Skeletal muscle satellite cell (primary cell): Measurements from ENCODE around the gene ORMDL2.

Source experiments
- H3K27me3 ChIP-seq: 2 replicates; pipeline ENCODE4 v1.7.0; 2013; ENCODE audit warnings: low read length; ENCODE audit not compliant: control insufficient read depth, insufficient read depth
- H3K36me3 ChIP-seq: 2 replicates; pipeline ENCODE4 v1.7.0; 2013; ENCODE audit warnings: mild to moderate bottlenecking, control low read depth, low read length; ENCODE audit not compliant: insufficient read depth
- H3K4me1 ChIP-seq: 2 replicates; pipeline ENCODE4 v1.7.0; 2013; ENCODE audit warnings: low read length; ENCODE audit not compliant: control insufficient read depth, insufficient read depth
- H3K4me2 ChIP-seq: 2 replicates; pipeline ENCODE4 v1.7.0; 2013; ENCODE audit warnings: mild to moderate bottlenecking, low read length
- H3K4me3 ChIP-seq: 2 replicates; pipeline ENCODE4 v1.7.0; 2013; ENCODE audit warnings: low read length
- H3K9ac ChIP-seq: 2 replicates; pipeline ENCODE4 v1.7.0; 2013; ENCODE audit warnings: mild to moderate bottlenecking, low read depth, low read length, moderate library complexity
- H3K9me3 ChIP-seq: replicated peaks from 2 replicates; pipeline ENCODE4 v1.7.0; 2013; ENCODE audit warnings: mild to moderate bottlenecking, control low read depth, low read length

Gene ORMDL2

DNA sequence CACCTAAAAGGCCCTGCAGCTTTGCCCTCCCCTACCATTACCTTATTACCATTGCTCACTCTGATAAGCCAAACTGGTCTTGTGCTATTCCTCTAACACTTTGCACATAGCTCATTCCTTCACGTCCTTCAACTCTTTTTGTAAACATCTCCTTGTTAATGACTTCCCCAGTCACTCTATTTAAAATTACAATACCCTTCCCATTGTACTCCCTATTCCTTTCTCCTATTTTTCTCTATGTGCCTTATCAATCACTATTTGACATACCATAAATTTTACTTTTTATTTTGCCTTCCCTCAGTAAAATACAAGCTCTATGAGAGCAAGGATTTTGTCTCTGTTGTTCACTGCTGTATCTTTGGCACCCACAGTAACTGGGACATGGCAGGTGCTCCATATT is 5.8 kb upstream of the ORMDL2 start:
- peaks cover 14% of the 10 kb centered on the region for H3K4me1 ChIP-seq
- no peak overlapping the region for H3K4me3 ChIP-seq
- H3K27me3 ChIP-seq = no peaks in the 10 kb centered on the region
- no peak overlapping the region for H3K4me2 ChIP-seq
- no peak overlapping the region for H3K9ac ChIP-seq
- H3K36me3 ChIP-seq = peaks cover 39% of the 10 kb centered on the region
- H3K9me3 ChIP-seq = no peaks in the 10 kb centered on the region

DNA sequence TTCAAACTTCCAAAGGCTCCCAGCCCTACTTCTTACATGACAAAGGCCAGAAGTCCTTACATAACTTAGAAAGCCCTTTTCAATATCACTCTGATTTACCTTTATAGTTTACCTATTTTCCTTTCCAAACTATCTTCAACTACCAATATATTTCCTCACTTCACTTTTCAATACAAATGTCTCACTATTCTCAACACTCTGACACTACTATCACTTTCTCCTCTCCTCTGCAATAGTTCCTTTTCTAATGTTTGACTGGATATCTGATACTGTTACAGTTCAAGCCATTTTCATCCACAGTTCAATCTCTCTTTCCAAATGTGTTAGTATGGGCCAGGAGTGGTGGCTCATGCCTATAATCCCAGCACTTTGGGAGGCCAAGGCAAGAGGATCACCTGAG is 3.6 kb upstream of the ORMDL2 start:
- Histone ChIP-seq H3K4me1 (peaks cover 22% of the 10 kb centered on the region), H3K4me3 (no peak overlapping the region)

DNA sequence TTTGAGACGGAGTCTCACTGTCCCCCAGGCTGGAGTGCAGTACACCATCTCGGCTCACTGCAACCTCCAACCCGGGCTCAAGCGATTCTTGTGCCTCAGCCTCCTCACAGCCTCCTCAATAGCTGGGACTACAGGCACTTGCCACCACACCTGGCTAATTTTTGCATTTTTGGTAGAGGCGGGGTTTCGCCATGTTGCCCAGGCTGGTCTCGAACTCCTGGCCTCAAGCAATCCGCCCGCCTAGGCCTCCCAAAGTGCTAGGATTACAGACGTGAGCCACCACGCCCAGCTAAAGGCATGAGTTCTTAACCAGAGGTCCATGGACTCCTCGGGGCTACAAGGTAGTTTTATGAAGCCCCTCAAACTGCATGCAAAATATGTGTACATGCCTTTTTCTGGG is 2.4 kb upstream of the ORMDL2 start:
- Histone ChIP-seq H3K4me3 (peak overlapping the region; percentile 85), H3K36me3 (peaks cover 41% of the 10 kb centered on the region), H3K9ac (peak overlapping the region; percentile 90), H3K4me2 (peak overlapping the region; percentile 83), H3K9me3 (no peaks in the 10 kb centered on the region), H3K27me3 (no peaks in the 10 kb centered on the region), H3K4me1 (peaks cover 19% of the 10 kb centered on the region)

More for the DNA sequence above, 3.6 kb upstream of the ORMDL2 start:
- Histone ChIP-seq H3K27me3 (no peaks in the 10 kb centered on the region), H3K4me2 (no peak overlapping the region), H3K9ac (no peak overlapping the region), H3K36me3 (peaks cover 35% of the 10 kb centered on the region), H3K9me3 (no peaks in the 10 kb centered on the region)

DNA sequence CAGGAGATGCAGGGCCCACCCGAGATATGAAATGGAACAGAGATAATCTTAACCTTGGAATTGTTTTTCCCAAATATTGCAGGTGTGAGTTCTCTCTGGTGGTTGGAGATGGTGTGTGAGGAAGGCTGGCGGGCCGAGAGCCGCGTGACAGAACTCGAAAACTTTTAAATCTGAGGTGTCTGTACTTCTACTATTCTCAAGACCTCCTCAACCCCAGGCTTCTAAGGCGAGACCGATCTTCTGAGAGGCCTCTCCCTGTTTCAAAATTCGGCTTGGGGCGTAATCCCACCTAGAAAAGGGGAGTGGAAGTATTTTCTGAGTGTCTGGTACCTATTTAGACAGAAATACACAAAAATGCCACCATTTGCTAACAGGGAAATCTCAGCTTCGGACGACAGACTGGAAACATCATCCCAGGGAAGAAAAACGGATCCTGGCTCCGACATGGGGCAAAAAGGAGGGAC is 928 bp upstream of the ORMDL2 start:
- Histone ChIP-seq H3K4me3 (peak overlapping the region; percentile 85), H3K9me3 (no peaks in the 10 kb centered on the region), H3K36me3 (peaks cover 49% of the 10 kb centered on the region), H3K4me1 (peaks cover 19% of the 10 kb centered on the region), H3K27me3 (no peaks in the 10 kb centered on the region), H3K9ac (peak overlapping the region; percentile 90), H3K4me2 (peak overlapping the region; percentile 83)

DNA sequence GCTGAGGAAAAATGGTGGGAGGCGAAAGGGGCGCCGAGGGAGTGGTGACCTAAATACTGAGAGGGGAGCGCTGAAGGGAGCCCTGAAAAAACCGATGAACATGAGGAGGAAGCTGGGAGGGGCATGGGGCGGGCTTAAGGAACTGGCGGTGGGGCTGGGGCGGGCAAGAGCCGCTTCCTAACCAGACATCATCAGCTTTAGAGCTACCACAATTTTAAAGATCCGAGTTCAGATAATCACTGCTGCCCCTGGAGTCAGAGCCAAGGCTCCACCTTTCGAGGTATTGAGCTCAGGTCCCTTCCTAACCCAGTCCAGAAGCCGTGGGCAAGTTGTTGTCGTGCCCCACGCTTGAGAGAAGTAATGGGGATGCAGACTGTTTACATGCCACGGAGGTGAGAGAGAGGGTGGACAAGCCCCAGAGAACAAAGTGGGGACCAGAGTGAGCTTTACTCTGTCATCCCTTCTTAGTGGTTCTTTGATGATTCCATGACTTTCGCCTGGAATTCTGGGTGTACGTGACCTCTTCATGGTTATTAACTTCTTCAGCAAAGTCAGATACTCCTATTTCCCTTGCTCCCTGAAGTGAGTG is 393 bp downstream of the ORMDL2 start:
- H3K4me2 ChIP-seq = peak overlapping the region; percentile 93
- H3K27me3 ChIP-seq = no peaks in the 10 kb centered on the region
- peaks cover 19% of the 10 kb centered on the region for H3K4me1 ChIP-seq
- H3K4me3 ChIP-seq = peak overlapping the region; percentile 82
- peaks cover 59% of the 10 kb centered on the region for H3K36me3 ChIP-seq
- no peaks in the 10 kb centered on the region for H3K9me3 ChIP-seq
- peak overlapping the region; percentile 87 for H3K9ac ChIP-seq

DNA sequence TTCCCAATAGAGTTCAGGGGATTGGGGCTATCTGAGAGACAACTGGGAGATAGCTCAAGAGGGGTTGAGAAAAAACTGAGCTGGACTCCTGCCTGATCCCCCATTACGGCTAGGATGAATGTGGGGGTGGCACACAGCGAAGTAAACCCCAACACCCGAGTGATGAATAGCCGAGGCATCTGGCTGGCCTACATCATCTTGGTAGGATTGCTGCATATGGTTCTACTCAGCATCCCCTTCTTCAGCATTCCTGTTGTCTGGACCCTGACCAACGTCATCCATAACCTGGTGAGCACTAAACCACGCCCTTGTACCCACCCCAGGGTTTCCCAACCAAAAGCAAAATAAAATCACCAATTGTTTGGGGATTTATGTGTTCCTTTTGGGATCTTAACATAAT is 1.0 kb downstream of the ORMDL2 start:
- Histone ChIP-seq H3K9me3 (no peaks in the 10 kb centered on the region), H3K4me2 (peak overlapping the region; percentile 93), H3K4me3 (peak overlapping the region; percentile 82), H3K9ac (peak overlapping the region; percentile 87), H3K36me3 (peaks cover 58% of the 10 kb centered on the region), H3K4me1 (peaks cover 19% of the 10 kb centered on the region), H3K27me3 (no peaks in the 10 kb centered on the region)

DNA sequence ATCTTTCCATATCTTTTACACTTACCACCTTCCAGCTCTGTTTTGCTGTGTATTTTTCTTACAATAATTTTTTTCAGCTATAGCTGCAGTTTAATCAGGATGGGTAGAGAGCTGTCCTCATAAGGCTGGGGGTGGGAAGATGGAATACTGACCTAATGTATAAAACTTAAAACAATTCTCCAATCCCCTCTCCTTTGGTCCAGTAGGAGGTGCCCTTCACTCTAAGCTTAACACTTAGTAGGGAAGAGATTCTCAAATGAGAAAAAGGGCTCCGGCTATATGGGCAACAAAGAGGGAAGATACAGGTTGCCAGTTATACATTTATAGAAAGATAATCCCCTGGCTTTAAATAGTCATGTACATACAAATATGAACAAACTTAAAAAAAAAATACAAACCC is 2.8 kb downstream of the ORMDL2 start:
- H3K4me1 ChIP-seq = peaks cover 26% of the 10 kb centered on the region
- H3K27me3 ChIP-seq = no peaks in the 10 kb centered on the region
- no peak overlapping the region for H3K4me3 ChIP-seq
- H3K4me2 ChIP-seq = no peak overlapping the region
- H3K9me3 ChIP-seq = no peaks in the 10 kb centered on the region
- H3K36me3 ChIP-seq = peaks cover 51% of the 10 kb centered on the region
- H3K9ac ChIP-seq = no peak overlapping the region

DNA sequence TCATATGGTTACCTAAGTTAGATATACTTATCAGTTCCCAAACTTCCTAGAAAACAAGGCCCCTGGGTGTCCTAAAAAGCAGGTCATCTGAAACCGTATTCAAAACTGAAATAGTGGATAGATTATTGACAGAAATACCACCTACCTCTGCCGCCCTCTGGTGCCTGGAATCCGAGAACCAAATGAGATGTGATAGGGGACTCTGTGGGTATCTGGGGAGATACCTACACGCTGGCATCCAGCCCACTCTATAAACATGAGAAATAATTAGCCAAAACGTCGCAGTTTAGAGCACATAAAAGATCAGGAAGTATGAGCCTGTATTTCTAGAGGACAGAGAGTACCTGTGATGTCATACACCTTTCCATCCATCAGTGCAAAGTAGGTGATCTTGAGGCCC is 4.4 kb downstream of the ORMDL2 start:
- no peak overlapping the region for H3K4me3 ChIP-seq
- no peaks in the 10 kb centered on the region for H3K27me3 ChIP-seq
- H3K36me3 ChIP-seq = peaks cover 56% of the 10 kb centered on the region

DNA sequence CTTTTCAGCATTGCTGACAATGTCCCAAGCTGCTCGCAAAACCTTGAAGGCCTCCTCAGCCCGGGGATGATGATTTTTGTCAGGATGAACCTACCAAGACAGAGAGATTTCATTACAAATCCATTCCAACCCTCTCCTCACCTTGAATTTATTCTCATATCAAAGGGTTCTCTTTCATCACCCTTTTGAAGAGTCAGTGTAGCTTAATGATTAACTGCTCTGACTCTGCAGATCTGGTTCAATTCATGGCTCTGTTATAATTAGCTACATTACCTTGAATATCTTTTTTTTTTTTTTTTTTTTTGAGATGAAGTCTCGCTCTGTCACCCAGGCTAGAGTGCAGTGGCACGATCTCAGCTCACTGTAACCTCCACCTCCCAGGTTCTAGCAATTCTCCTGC is 5.6 kb downstream of the ORMDL2 start:
- Histone ChIP-seq H3K36me3 (peaks cover 67% of the 10 kb centered on the region), H3K4me1 (peaks cover 42% of the 10 kb centered on the region), H3K27me3 (no peaks in the 10 kb centered on the region)

More for the DNA sequence above, 4.4 kb downstream of the ORMDL2 start:
- Histone ChIP-seq H3K4me2 (no peak overlapping the region), H3K4me1 (peaks cover 31% of the 10 kb centered on the region), H3K9me3 (no peaks in the 10 kb centered on the region), H3K9ac (no peak overlapping the region)

DNA sequence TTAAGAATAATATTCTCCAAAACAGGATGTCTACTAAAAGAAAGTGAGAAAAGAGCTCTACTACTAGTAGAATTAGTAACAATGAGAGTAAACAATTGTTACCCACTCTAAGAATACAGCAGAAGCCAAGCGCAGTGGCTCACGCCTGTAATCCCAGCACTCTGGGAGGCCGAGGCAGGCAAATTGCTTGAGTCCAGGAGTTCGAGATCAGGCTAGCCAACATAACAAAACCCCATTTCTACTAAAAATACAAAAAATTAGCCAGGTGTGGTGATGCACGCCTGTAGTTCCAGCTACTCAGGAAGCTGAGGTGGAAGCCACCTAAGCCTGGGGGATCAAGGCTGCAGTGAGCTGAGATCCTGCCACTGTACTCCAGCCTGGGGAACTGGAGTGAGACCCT is 6.9 kb downstream of the ORMDL2 start:
- peak overlapping the region; percentile 50 for H3K9ac ChIP-seq
- H3K9me3 ChIP-seq = no peaks in the 10 kb centered on the region
- no peak overlapping the region for H3K4me3 ChIP-seq
- H3K4me2 ChIP-seq = peak overlapping the region; percentile 28
- peaks cover 58% of the 10 kb centered on the region for H3K36me3 ChIP-seq
- no peaks in the 10 kb centered on the region for H3K27me3 ChIP-seq
- peaks cover 35% of the 10 kb centered on the region for H3K4me1 ChIP-seq

More for the DNA sequence above, 5.6 kb downstream of the ORMDL2 start:
- Histone ChIP-seq H3K4me2 (no peak overlapping the region), H3K9ac (no peak overlapping the region), H3K4me3 (no peak overlapping the region), H3K9me3 (no peaks in the 10 kb centered on the region)

DNA sequence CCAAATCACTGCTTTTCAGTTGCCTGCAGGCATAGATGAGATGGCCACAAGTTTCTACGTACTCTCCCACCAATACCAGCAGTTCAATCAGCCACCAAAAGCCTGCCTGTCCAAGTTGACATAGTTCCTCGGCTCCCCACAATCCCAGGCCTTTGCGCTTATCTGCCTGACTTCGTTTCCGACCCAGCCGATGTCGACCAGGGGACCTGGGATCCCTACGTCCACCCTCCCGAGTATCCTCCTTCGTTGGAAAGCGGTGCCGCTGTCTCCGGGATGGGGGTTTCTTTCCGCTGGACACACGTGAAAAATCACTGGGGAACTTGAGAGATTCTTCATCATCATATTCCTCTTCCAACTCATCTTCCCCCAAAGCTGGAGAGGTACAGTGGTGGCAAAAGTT is 10.0 kb downstream of the ORMDL2 start:
- no peaks in the 10 kb centered on the region for H3K27me3 ChIP-seq
- H3K9me3 ChIP-seq = no peaks in the 10 kb centered on the region
- H3K36me3 ChIP-seq = peaks cover 29% of the 10 kb centered on the region
- peak overlapping the region; percentile 40 for H3K4me3 ChIP-seq
- H3K9ac ChIP-seq = no peak overlapping the region
- peaks cover 49% of the 10 kb centered on the region for H3K4me1 ChIP-seq
- peak overlapping the region; percentile 83 for H3K4me2 ChIP-seq

DNA sequence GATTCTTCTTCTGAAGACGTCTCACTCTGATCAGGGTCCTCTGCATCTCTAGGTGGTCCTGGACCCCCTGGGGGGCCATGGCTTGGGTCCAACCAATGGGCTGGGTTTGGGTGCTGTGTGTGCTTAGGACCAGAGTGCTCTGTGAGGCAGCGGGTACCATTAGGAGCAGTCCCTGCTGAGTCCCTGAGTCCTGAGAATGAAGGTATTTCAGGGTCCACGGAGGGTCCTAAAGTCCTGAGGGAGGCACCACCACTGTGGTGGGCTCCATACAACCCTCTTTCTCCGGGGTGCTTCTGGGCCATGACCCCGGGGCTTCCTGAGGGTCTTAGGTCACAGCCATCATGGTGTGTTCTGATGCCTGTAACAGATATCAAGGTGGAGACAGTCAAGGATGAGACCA is 10.5 kb downstream of the ORMDL2 start:
- Histone ChIP-seq H3K9me3 (no peaks in the 10 kb centered on the region), H3K4me3 (peak overlapping the region; percentile 83), H3K4me2 (peak overlapping the region; percentile 83), H3K4me1 (peaks cover 49% of the 10 kb centered on the region), H3K9ac (peak overlapping the region; percentile 80), H3K27me3 (no peaks in the 10 kb centered on the region), H3K36me3 (peaks cover 24% of the 10 kb centered on the region)
